GM21381 (cell line): ENCODE measurements around the gene SEC24D.
"Not testable (repeated sequence)": the region's sequence is repeated elsewhere in the genome, so short reads cannot be mapped to it uniquely, and the experiment has no call there.

ENCODE experiments used
- ATAC-seq: cut with Tn5 transposase; IDR thresholded peaks from one replicate; pipeline ENCODE4 v1.9.1; 2021; ENCODE audit warnings: mild to moderate bottlenecking, moderate library complexity; ENCODE audit not compliant: unreplicated experiment

Gene SEC24D

DNA sequence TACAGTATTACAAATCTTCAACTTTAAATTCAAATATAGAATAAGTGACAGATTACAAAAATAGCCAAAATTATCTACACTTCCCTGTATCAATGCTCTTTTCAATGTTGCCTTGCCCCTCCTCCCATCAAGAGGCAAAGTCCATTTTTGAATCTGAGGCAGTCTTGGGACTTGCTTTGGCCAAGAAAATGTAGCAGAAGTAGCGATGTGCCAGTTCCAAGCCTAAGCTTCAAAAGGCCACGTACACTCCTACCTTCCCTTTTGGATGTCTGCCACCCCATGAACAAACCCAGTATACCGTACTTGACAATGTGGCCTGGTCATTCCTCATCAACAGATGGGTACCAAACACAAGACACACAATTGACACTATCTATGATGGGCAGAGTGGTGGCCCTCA, 24.1 kb downstream of the SEC24D start:
- no peak for ATAC-seq

DNA sequence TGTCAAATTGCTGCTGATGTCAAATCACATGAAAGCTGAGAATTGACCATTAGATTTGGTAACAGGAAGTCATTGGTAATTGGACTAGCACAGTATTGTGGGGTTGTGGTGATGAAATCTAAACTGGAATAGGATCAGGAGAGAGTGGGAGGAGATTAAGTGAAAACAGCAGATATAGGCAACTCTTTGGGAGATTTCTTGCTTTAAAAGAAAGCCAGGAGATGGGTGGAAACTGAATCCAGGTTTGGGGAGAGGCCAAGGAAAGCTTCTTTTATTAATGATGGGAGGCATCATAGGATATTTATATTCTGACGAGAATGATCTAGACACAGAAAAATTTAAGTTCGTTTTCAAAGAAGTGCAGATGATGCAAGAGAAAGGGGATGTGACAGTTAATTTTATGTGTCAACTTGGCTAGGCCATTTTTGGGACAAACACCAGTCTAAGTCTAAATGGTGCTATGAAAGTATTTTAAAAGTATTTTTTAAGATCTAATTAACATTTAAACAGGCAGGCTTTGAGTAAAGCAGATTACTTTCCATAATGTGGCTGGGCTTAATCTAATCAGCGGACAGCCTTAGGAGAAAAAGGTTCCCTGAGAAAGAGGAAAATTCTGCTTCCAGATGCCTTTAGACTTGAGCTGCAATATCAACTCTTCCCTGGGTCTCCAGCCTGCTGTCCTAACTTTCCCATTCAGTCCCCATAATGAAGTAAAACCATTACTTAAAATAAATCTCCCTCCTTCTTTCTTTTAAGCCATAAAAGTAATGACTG, 24.7 kb downstream of the SEC24D start:
- no peak for ATAC-seq

DNA sequence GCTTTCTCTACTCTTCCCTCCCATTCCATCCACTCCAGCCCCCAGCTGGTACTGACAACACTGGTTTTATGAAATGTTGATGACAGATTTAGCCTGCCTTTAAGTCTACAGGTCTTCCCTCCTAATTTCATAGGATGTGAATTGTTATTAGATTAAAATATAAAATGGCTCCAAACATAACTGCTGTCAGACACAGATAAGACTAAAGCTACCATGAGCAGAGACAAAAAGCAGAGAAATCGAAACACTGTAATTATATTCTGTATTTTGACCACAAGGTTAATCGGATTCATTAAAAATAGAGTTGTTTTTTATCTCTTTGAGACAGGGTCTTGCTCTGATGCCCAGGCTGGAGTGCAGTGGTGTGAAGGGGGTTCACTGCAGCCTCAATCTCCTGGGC, 28.3 kb downstream of the SEC24D start:
- ATAC-seq = no peak

DNA sequence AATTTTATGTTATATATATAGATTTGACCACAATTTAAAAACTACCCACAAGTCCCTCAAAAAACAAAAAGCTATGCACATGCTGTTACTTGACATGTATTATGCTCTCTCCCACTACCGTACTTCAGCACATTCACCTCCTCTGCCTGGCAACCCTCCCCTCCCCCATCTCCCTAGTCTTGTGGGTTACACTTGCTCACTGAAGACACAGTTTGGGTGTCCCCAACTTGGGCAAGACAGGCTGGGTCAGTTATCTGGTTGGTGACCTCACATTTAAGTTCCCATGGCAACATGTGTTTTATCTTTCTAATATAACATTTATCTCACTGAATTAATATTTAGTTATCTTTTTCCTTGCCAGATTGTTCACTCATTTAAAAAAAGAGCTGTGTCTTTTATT, 32.7 kb downstream of the SEC24D start:
- ATAC-seq = no peak

DNA sequence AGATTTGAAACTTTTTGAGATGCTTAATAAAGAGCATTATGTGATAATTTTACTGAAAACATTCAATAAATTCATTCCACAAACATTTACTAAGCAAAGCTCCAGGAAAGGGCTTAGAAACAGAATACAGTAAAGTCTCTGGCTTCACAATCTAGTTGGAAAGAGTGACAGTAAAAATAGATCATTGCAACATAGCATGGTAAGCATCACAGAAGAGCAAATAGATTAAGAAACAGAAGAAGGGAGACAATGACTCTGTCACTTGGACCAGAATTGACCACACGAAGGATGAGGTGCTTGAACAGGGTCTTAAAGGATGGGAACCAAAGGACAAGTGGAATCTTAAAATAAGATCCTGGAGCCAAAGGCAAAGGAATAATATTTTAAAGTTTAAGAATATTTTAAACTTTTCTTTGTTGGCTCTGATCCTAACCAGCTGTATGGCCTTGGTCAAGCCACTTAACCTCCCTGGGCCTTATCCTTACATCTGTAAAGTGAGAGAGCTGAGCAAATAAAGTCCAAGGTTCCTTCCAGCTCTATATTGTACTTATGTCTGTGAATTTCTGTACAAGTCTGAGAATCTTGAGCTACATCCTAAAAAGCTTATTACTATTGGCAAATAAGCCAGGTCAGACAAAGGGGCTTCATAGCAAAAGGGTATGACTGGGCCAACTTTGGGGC, 33.9 kb downstream of the SEC24D start:
- ATAC-seq = no peak

DNA sequence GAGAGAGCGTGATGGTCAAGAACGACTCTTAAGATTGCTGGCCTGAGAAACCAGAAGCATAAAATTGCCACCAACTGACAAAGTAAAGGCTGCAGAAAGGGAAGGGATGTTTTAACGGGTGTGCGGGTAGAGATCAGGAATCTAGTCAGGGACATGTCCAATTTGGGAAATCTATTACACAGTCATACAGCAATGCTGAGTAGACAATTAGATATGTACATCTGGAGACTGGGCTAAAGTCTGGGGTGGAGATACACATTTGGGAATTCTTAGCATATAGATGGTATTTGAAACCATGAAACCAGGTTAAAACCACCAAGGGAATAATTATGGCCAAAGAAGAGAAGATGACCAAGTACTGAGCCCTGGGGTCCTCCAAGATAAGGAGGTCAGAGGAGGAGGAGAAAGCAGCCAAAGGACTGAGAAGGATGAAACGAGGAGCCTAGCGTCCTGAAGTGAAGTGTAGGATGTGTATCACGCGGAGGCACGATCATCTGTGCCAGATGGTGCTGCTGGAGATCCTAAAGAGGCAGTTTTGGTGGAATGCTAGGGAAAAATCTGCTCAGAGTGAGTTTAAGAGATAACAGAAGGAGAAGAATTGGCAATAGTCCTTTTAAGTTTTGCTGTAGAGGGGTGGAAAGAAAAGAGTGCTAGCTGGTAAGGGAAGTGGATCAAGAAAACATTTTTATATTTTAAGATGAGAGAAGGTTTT, 36.5 kb downstream of the SEC24D start:
- ATAC-seq = no peak

DNA sequence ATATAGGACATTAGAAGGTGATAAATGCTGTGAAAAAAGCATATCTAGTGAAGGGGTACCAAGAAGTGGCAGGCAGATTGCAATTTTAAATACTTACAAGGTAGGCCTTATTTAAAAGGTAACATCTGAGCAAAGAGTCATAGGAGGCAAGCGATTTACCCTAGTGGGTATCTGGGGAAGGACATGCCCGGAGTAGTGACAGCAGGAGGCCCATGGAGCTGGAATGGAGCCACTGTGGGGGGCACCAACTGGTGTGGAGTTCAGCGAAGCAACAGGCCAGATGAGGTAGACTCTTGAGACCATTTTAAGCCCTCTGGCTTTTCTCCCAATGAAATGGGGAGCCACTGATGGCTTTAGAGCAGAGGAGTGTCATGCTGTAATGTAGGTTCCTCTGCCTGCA, 37.3 kb downstream of the SEC24D start:
- no peak for ATAC-seq

DNA sequence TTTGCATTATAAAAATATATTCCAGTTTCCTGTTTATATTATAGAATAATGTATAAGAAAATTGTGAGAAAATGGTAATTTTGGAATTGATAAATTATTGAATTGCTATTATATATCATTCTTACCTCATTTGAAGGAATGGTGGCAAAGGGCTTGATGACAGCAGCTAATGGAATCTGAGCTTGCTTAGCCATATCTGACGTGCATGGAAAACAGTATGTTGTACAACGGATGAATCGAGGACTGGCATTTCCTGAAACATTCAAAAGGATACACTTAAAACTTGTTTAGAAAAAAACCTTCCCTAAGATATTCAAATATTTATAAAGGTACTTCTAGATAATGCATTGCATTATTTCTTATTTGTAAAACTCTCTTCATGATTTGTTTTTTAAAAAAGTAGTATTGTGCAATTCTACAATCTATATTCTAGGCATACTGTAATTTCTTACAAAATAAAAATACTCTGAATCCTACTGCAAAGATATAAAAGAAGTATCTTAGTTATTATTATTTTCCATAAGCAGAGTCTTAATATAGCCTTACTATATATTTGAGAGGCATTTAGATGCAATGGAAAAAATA, 38.3 kb downstream of the SEC24D start:
- no peak for ATAC-seq

DNA sequence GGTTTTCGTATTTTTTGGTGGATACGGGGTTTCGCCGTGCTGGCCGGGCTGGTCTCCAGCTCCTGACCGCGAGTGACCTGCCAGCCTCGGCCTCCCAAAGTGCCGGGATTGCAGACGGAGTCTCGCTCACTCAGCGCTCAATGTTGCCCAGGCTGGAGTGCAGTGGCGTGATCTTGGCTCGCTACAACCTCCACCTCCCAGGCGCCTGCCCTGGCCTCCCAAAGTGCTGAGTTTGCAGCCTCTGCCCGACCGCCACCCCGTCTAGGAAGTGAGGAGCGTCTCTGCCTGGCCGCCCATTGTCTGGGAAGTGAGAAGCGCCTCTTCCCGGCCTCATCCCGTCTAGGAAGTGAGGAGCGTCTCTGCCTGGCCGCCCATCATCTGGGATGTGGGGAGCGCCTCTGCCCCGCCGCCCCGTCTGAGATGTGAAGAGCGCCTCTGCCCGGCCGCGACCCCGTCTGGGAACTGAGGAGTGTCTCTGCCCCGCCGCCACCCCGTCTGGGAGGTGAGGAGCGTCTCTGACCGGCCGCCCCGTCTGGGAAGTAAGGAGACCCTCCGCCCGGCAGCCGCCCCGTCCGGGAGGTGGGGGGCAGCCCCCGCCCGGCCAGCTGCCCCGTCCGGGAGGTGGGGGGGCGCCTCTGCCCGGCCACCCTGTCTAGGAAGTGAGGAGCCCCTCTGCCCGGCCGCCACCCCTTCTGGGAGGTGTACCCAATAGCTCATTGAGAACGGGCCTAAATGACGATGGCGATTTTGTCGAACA, 44.1 kb downstream of the SEC24D start:
- ATAC-seq = not testable (repeated sequence)

DNA sequence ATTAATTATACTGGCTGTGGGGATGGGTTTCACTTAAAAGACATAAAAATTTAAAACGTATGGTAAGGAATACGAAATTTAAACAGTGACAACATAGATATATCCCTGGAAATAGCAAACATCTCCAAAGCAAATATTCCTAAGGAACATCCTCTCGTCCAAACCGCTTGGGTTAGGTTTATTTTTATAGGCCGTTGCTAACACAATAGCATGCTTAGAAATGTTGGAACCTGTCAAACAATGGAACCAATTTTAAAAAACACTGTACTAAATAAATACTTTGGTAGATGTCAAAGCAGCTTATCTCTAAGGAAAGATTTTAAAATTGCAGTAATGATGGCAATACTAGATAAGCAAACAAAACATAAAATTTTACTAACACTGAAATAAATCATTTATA, 45.4 kb downstream of the SEC24D start:
- ATAC-seq = no peak

DNA sequence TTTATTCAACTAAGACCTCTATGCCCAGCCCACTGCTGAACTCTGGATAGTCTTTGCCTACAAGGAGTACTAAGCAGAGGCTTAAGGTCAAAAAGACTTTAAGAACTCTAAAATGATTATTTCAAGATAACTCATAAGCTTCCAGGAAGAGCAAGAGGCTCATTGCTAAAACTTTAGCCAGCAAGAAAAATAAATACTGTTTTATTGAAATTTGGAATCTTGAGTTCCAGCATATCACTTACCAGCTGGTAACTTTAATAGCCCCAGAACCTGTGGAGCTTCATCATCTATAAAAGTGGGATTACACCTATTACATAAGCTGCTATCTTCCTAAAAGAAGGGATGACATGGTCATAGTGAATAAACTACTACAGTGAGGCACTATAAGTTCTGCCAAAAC, 47.0 kb downstream of the SEC24D start:
- no peak for ATAC-seq

DNA sequence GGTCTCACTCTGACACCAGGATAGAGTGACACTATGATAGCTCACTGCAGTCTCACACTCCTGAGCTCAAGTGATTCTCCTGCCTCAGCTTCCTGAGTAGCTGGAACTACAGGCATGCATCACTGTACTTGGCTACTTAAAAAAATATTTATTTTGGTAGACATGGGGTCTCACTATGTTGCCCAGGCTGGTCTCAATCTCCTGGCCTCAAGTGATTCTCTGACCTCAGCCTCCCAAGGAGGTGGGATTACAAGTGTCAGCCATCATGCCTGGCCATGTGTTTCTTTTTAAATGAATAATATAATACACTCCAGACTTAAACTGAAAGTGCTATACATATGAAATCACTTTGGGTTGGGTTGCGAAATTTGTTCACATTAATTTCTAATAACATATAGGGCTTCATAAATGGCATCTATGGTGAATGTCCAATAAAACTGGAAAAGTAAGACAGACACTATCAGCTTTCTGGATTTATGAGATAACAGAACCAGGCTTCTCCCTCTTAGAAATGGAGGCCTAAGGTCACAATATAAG, 48.0 kb downstream of the SEC24D start:
- ATAC-seq = no peak

DNA sequence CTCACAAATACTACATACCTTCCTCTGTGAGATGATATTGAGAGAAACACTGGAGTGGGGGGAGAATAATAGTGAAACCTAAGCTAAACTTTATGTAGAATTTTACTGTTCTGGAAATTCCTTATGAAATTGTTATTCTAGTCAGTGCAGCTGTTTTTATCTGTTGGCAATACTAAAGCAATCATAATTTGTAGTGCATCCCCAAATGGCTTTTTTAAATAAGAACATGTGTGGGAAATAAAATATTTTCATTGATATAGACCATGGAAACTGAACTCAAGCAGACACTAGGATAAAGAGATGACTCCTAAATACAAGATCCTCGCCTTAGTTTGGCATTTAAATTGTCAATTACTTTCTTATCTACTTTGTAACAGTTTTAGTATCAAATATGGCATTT, 51.1 kb downstream of the SEC24D start:
- no peak for ATAC-seq

DNA sequence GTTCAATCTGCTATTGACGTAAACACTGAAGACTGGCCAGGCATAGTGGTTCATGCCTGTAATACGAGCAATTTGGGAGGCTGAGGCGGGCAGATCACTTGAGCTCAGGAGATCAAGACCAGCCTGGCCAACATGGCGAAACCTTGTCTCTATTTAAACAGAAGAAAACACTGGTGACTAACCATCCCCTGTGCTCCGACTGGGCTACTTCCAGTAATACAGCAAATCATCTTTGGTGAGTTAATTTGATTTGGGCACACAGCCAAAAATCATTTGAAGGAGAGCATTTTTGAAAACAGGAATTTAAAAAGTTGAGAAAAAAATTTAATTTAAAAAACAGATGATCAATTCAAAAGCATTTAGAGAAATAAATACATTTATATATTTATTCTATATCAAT, 52.0 kb downstream of the SEC24D start:
- no peak for ATAC-seq

DNA sequence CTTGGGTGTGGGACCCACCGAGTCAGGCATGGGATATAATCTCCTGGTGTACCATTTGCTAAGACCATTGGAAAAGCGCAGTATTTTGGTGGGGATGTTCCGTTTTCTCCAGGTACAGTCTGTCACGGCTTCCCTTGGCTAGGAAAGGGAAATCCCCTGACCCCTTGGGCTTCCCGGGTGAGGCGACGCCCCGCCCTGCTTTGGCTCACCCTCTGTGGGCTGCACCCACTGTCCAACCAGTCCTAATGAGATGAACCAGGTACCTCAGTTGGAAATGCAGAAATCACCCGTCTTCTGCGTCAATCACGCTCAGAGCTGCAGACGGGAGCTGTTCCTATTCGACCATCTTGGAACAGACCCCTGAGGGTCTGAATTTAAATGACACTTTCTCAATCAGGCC, 53.0 kb downstream of the SEC24D start:
- ATAC-seq = not testable (repeated sequence)

DNA sequence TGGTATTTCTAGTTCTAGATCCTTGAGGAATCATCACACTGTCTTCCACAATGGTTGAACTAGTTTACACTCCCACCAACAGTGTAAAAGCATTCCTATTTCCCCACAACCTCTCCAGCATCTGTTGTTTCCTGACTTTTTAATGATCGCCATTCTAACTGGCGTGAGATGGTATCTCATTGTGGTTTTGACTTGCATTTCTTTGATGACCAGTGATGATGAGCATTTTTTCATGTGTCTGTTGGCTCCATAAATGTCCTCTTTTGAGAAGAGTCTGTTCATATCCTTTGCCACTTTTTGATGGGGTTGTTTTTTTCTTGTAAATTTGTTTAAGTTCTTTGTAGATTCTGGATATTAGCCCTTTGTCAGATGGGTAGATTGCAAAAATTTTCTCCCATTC, 58.3 kb downstream of the SEC24D start:
- not testable (repeated sequence) for ATAC-seq

DNA sequence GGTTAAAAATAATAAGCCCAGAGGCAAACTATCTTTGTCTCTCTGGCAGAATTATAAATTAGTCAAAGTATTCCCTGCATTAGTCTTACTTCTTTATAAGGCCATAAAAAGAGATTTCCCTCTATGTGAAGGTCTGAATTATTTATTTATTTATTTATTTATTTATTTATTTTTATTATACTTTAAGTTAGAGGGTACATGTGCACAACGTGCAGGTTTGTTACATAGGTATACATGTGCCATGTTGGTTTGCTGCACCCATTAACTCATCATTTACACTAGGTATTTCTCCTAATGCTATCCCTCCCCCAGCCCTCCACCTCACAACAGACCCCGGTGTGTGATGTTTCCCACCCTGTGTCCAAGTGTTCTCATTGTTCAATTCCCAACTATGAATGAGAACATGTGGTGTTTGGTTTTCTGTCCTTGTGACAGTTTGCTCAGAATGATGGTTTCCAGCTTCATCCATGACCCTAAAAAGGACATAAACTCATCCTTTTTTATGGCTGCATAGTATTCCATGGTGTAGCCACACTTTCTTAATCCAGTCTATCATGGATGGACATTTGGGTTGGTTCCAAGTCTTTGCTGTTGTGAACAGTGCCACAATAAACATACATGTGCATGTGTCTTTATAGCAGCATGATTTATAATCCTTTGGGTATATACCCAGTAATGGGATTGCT, 58.8 kb downstream of the SEC24D start:
- not testable (repeated sequence) for ATAC-seq

DNA sequence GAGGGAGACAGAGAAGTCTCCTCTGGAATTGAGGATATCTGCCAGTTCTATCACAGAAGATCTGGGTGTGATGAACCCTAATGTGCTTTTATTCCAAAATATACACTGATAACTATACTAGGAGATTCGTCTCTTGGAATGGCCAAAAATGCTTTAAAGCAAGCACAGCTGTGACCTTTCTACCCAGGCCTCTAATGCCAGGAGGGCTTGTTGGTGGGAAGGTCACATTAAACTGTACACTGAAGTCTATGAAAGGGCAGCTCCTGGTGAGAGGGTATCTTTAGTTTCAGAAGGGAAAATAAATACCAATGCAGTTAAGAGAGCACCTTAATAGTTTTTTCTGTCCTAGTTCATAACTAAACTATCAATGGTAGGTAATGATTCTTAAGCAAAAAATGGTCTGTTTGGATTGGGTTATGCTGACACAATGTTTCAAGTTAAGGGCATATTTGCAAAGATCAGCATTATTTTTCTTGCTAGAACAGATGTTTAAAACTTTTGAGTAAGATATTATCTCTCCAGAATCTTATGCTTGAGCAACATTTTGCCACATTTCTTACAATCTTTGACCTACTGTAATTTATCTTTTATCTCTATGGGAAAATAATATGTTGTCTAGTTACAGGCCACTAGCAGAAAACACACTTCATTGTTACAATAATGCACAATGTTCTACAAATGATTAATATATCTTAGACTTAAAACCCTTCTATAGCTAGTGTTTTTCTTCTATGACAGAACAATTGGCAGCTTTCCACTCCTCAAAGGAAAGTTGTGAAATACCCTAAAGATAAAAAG, 59.6 kb downstream of the SEC24D start:
- ATAC-seq = no peak

DNA sequence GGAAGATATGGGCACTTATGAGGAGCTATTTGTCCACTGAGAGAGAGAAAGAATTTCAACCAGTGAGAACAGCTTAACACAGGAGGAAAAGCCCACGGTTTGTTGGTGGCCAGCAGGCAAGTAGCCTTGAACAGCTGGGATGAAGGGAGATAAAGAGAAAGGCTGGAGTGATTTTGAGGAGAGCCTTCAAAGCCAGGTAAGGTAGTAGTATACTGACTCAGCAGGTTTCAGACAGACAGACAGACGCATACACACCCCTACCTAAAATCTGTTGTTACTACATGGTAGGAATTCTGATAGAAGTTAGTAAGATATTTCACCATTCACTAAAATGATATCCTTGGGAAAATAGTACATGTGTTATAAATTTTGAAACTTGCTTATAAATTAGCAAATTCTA, 60.5 kb downstream of the SEC24D start:
- ATAC-seq = no peak
